Thymus (tissue), 11 donors: ENCODE measurements around the gene KCNF1. TPM values are rescaled to one million over a fixed set of nuclear protein-coding genes. Genes with fewer than 3 reads are reported as not detected.
"Not testable (repeated sequence)": the region's sequence is repeated elsewhere in the genome, so short reads cannot be mapped to it uniquely, and the experiment has no call there.

Experiments used
- DNase-seq, 9 donors: peaks; one replicate each; pipeline ENCODE4 v3.0.0-alpha.2; 2013; ENCODE audit warnings: low spot score in 9 of 9, low read depth in 6 of 9, missing footprints in 1 of 9
- H3K27ac ChIP-seq, 2 donors: one replicate each; pipeline ENCODE4 v1.5.1; 2013; ENCODE audit warnings: control low read depth in 1 of 2, low read depth in 1 of 2, low read length in 1 of 2, mild to moderate bottlenecking in 1 of 2, moderate library complexity in 1 of 2
- H3K27me3 ChIP-seq, 2 donors: one replicate each; pipeline ENCODE4 v1.5.1; 2013; ENCODE audit warnings: low read length in 1 of 2; ENCODE audit not compliant: control insufficient read depth in 2 of 2, insufficient read depth in 1 of 2
- H3K36me3 ChIP-seq, 2 donors: one replicate each; pipeline ENCODE4 v1.5.1; 2013; ENCODE audit warnings: low read length in 1 of 2, mild to moderate bottlenecking in 1 of 2, moderate library complexity in 1 of 2; ENCODE audit not compliant: control insufficient read depth in 2 of 2, insufficient read depth in 2 of 2
- H3K4me1 ChIP-seq, 2 donors: one replicate each; pipeline ENCODE4 v1.5.1; 2013; ENCODE audit warnings: low read length in 2 of 2; ENCODE audit not compliant: control insufficient read depth in 2 of 2, insufficient read depth in 2 of 2
- H3K4me3 ChIP-seq, 2 donors: one replicate each; pipeline ENCODE4 v1.5.1; 2013; ENCODE audit warnings: low read length in 2 of 2, control low read depth in 1 of 2, mild to moderate bottlenecking in 1 of 2
- H3K9me3 ChIP-seq, 2 donors: one replicate each; pipeline ENCODE4 v1.5.1; 2013; ENCODE audit warnings: low read length in 1 of 2, mild to moderate bottlenecking in 1 of 2; ENCODE audit not compliant: control insufficient read depth in 2 of 2, insufficient read depth in 1 of 2
- WGBS: extraction: QIAGEN DNeasy Blood & Tissue Kit; methylation state at CpG from one replicate; pipeline ENCODE4 v1.1.7; 2013; 5-methylcytosine and 5-hydroxymethylcytosine counted together
- polyA plus RNA-seq: library from polyadenylated mRNA; stranded (reverse); fragments of 200-250 nt; gene quantifications from one replicate; pipeline ENCODE4 v1.2.3, GENCODE V29; 2013
- total RNA-seq: library from RNA; stranded (reverse); fragments of 120-200 nt; gene quantifications from one replicate; pipeline ENCODE4 v1.2.4, GENCODE V29; 2013
- donor health status: healthy.

KCNF1 gene
- total and polyA plus RNA-seq, 2 donors = 0.52 to 0.57 TPM

GRCh38 chr2:10948606-10949230 lies 37.0 kb downstream of the KCNF1 start:
- Histone ChIP-seq H3K36me3 (no peaks in the 10 kb centered on the region), H3K27me3 (peaks cover 0 to 31% of the 10 kb centered on the region in 2 donors), H3K4me1 (no peaks in the 10 kb centered on the region), H3K27ac (no peak overlapping the region), H3K4me3 (no peak overlapping the region), H3K9me3 (peaks cover 1 to 3% of the 10 kb centered on the region in 2 donors)
- no peak for DNase-seq
- WGBS = 94% methylated on average over 15 of the region's 15 CpGs

- no peaks in the 10 kb centered on the region for H3K4me1 ChIP-seq
- 81% methylated on average over 1 of the region's 1 CpG for WGBS
- no peak overlapping the region for H3K4me3 ChIP-seq
- no peak overlapping the region for H3K27ac ChIP-seq
- H3K36me3 ChIP-seq = no peaks in the 10 kb centered on the region
- H3K9me3 ChIP-seq = peaks cover 1 to 3% of the 10 kb centered on the region in 2 donors
- H3K27me3 ChIP-seq = peaks cover 0 to 26% of the 10 kb centered on the region in 2 donors
- no peak for DNase-seq
Observed at GRCh38 chr2:10949835-10950234, 38.1 kb downstream of the KCNF1 start.

GRCh38 chr2:10951558-10952414 lies 40.1 kb downstream of the KCNF1 start:
- Histone ChIP-seq H3K9me3 (peaks cover 0 to 1% of the 10 kb centered on the region in 2 donors), H3K4me3 (no peak overlapping the region), H3K27ac (no peak overlapping the region), H3K36me3 (no peaks in the 10 kb centered on the region), H3K27me3 (peaks cover 0 to 20% of the 10 kb centered on the region in 2 donors), H3K4me1 (no peaks in the 10 kb centered on the region)
- 68% methylated on average over 9 of the region's 9 CpGs for WGBS
- no peak for DNase-seq

DNA sequence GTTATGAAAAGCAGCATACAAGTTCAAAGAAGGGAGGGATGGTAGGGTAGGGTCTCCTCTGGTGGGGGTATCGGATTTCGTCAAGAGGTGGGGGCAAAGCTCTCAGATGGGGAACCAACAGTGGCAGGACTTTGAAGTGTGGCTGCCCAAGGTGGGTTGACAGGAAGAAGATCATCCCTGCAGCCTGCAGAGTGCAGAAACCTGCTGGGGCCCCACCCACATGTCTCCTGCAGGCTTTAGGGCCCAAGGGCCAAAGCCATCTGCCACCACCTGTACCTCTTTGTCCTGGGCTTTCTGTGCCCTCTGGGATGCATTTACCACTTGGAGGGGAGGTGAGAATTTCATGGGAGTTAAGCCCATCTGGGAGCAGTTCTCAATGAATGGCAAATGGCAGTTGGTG lies 42.7 kb downstream of the KCNF1 start:
- Histone ChIP-seq H3K4me1 (no peaks in the 10 kb centered on the region), H3K4me3 (no peak overlapping the region), H3K27me3 (peaks cover 0 to 8% of the 10 kb centered on the region in 2 donors), H3K9me3 (no peaks in the 10 kb centered on the region), H3K36me3 (no peaks in the 10 kb centered on the region), H3K27ac (no peak overlapping the region)
- WGBS = 95% methylated on average over 2 of the region's 2 CpGs
- no peak for DNase-seq

GRCh38 chr2:10954856-10955818 lies 43.4 kb downstream of the KCNF1 start:
- Histone ChIP-seq H3K9me3 (no peaks in the 10 kb centered on the region), H3K36me3 (no peaks in the 10 kb centered on the region), H3K4me1 (no peaks in the 10 kb centered on the region), H3K27ac (no peak overlapping the region), H3K27me3 (peaks cover 0 to 8% of the 10 kb centered on the region in 2 donors), H3K4me3 (no peak overlapping the region)
- DNase-seq = no peak
- WGBS = 96% methylated on average over 12 of the region's 12 CpGs

GRCh38 chr2:10956006-10956790 lies 44.5 kb downstream of the KCNF1 start:
- no peaks in the 10 kb centered on the region for H3K9me3 ChIP-seq
- no peak overlapping the region for H3K27ac ChIP-seq
- H3K36me3 ChIP-seq = no peaks in the 10 kb centered on the region
- no peaks in the 10 kb centered on the region for H3K4me1 ChIP-seq
- H3K27me3 ChIP-seq = peaks cover 0 to 12% of the 10 kb centered on the region in 2 donors
- 98% methylated on average over 16 of the region's 16 CpGs for WGBS
- no peak for DNase-seq
- no peak overlapping the region for H3K4me3 ChIP-seq

DNA sequence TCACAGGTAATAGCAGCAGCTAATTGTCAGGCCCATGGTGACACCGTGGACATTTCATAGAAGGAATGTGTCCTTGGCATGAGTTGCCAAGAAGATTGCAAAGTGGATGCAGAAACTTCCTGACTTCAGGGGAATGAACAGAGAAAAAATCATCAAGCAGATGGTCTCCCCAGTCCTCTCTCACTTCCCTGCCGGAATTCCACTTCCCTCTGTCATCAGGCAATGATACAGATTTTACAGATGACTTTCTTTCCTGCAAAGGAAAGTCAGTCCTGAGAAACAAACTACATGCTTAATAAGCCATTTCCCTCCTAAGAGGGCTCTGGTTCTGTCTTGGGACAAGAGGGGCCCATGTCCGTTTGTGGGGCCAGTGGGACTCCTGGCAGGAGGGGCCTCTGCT lies 45.7 kb downstream of the KCNF1 start:
- no peaks in the 10 kb centered on the region for H3K36me3 ChIP-seq
- WGBS = 95% methylated on average over 3 of the region's 3 CpGs
- H3K27ac ChIP-seq = no peak overlapping the region
- no peak overlapping the region for H3K4me3 ChIP-seq
- peaks cover 0 to 15% of the 10 kb centered on the region in 2 donors for H3K27me3 ChIP-seq
- no peak for DNase-seq
- no peaks in the 10 kb centered on the region for H3K9me3 ChIP-seq
- H3K4me1 ChIP-seq = no peaks in the 10 kb centered on the region

GRCh38 chr2:10958452-10958851 lies 46.7 kb downstream of the KCNF1 start:
- not testable (repeated sequence) for H3K9me3 ChIP-seq, H3K27ac ChIP-seq, DNase-seq, H3K36me3 ChIP-seq, H3K4me3 ChIP-seq, H3K4me1 ChIP-seq
- peaks cover 0 to 15% of the 10 kb centered on the region in 2 donors for H3K27me3 ChIP-seq
- WGBS = 92% methylated on average over 3 of the region's 3 CpGs
